ENCODE measurements around the gene PIK3CA. TPM values are rescaled to one million over a fixed set of nuclear protein-coding genes. Genes with fewer than 3 reads are reported as not detected.
"Not testable (repeated sequence)": the region's sequence is repeated elsewhere in the genome, so short reads cannot be mapped to it uniquely, and the experiment has no call there.

The PIK3CA gene
- total RNA-seq, 1 experiment from 2014 or later, result 12.0 TPM

DNA sequence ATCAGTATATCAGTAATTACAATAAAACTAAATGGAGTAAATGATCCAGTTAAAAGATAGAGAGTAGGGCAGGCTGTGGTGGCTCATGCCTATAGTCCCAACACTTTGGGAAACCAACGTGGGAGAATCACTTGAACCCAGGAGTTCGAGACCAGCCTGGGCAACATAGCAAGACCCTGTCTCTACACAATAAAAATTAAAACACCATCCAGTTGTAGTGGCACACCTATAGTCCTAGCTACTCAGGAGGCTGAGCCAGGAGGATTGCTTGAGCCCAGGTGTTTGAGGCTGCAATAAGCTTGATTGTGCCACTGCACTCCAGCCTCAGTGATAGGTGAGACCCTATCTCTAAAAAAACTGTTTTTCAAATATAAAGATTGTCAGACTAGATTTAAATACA, 108.7 kb downstream of the PIK3CA start:
- Histone ChIP-seq H3K56ac (ENCODE audit: insufficient read length, low read depth, low read length) (no peak overlapping the region), H3K14ac (ENCODE audit: insufficient read depth, low read length) (no peak overlapping the region), H4K20me1 (ENCODE audit: control insufficient read depth, insufficient read depth, insufficient read length) (no peaks in the 10 kb centered on the region), H3K79me2 (ENCODE audit: insufficient read depth, low read length) (no peaks in the 10 kb centered on the region), H3T11ph (ENCODE audit: low read length) (no peak overlapping the region), H2AK5ac (ENCODE audit: insufficient read length, low read length) (no peak overlapping the region), H3K79me1 (ENCODE audit: insufficient read depth, low read depth, low read length, poor library complexity, severe bottlenecking) (no peaks in the 10 kb centered on the region), H4K8ac (replicated peaks; ENCODE audit: insufficient read length, low read depth, low read length) (no peak overlapping the region), H3K27me3 (ENCODE audit: insufficient read depth, low read length) (no peaks in the 10 kb centered on the region), H3K9ac (ENCODE audit: extremely low read depth, insufficient read length, low read length) (no peak overlapping the region), H3K23me2 (ENCODE audit: insufficient read length, low read depth, low read length, poor library complexity, severe bottlenecking) (peaks cover 4% of the 10 kb centered on the region), H4K5ac (ENCODE audit: insufficient read length, low read depth, low read length) (no peak overlapping the region), H3K18ac (ENCODE audit: insufficient read length, low read depth, low read length) (no peak overlapping the region), H2AFZ (ENCODE audit: low read length) (no peak overlapping the region), H3K27ac (ENCODE audit: insufficient read length, low read depth, low read length) (no peak overlapping the region), H2BK120ac (ENCODE audit: low read depth, low read length, poor library complexity, severe bottlenecking) (no peak overlapping the region), H3K9me3 (ENCODE audit: control insufficient read depth, low read depth, low read length) (no peaks in the 10 kb centered on the region), H2BK15ac (ENCODE audit: low read depth, low read length) (no peak overlapping the region), H3K4me2 (ENCODE audit: insufficient read depth, insufficient read length, low read length) (no peak overlapping the region), H2BK12ac (ENCODE audit: insufficient read length, low read depth, low read length) (no peak overlapping the region), H3K4me1 (ENCODE audit: insufficient read depth, low read length) (no peaks in the 10 kb centered on the region), H3K23ac (ENCODE audit: insufficient read length, low read depth, low read length) (no peak overlapping the region), H2BK5ac (ENCODE audit: insufficient read length, low read length) (no peak overlapping the region), H4K91ac (ENCODE audit: insufficient read length, low read depth, low read length) (no peak overlapping the region), H2BK20ac (ENCODE audit: low read depth, low read length, poor library complexity, severe bottlenecking) (no peak overlapping the region), H3K4ac (ENCODE audit: low read depth, low read length) (no peak overlapping the region)
- no CpG with 5 or more reads among the region's 2 CpGs for WGBS (ENCODE audit: extremely low coverage, insufficient read length, low lambda C conversion rate)
- no peak overlapping the region for H3K27ac Mint-ChIP-seq
- peaks cover 6 to 20% of the 10 kb centered on the region in 2 experiments; a peak in 4 of 5 replicates for H3K9me3 Mint-ChIP-seq
- peaks cover 5 to 23% (median 23%) of the 10 kb centered on the region in 3 experiments; a peak in 6 of 7 replicates for H3K36me3 Mint-ChIP-seq (ENCODE audit: insufficient read depth in 1 of 3, low read depth in 3 of 3)
- TF ChIP-seq, protein P1, sequence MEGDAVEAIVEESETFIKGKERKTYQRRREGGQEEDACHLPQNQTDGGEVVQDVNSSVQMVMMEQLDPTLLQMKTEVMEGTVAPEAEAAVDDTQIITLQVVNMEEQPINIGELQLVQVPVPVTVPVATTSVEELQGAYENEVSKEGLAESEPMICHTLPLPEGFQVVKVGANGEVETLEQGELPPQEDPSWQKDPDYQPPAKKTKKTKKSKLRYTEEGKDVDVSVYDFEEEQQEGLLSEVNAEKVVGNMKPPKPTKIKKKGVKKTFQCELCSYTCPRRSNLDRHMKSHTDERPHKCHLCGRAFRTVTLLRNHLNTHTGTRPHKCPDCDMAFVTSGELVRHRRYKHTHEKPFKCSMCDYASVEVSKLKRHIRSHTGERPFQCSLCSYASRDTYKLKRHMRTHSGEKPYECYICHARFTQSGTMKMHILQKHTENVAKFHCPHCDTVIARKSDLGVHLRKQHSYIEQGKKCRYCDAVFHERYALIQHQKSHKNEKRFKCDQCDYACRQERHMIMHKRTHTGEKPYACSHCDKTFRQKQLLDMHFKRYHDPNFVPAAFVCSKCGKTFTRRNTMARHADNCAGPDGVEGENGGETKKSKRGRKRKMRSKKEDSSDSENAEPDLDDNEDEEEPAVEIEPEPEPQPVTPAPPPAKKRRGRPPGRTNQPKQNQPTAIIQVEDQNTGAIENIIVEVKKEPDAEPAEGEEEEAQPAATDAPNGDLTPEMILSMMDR (conservative IDR thresholded peaks at IDR 0.05), result no peak
- no peak overlapping the region for H3K4me3 Mint-ChIP-seq
- H3K27me3 Mint-ChIP-seq (ENCODE audit: low read depth), result peaks cover 25% of the 10 kb centered on the region
- no peak for DNase-seq
- peaks cover 0 to 2% of the 10 kb centered on the region in 2 experiments; a peak in 1 of 4 replicates for H3K4me1 Mint-ChIP-seq

DNA sequence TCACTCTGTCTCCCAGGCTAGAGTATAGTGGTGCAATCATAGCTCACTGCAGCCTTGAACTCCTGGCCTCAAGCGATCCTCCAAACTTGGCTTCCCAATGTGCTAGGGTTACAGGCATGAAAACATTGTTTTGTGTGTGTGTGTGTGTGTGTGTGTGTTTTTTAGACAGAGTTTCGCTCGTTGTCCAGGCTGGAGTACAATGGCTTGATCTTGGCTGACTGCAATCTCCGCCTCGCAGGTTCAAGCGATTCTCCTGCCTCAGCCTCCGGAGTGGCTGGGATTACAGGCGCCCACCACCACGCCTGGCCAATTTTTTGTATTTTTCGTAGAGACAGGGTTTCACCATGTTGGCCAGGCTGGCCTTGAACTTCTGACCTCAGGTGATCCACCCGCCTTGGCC, 109.6 kb downstream of the PIK3CA start:
- not testable (repeated sequence) for H3K14ac ChIP-seq (ENCODE audit: insufficient read depth, low read length); H2BK120ac ChIP-seq (ENCODE audit: low read depth, low read length, poor library complexity, severe bottlenecking); H2AK5ac ChIP-seq (ENCODE audit: insufficient read length, low read length); H4K8ac ChIP-seq (replicated peaks; ENCODE audit: insufficient read length, low read depth, low read length); H3K4me1 Mint-ChIP-seq; H4K5ac ChIP-seq (ENCODE audit: insufficient read length, low read depth, low read length); H3K4me2 ChIP-seq (ENCODE audit: insufficient read depth, insufficient read length, low read length); H3K18ac ChIP-seq (ENCODE audit: insufficient read length, low read depth, low read length); H3K23ac ChIP-seq (ENCODE audit: insufficient read length, low read depth, low read length); H3K4me3 Mint-ChIP-seq; H2BK5ac ChIP-seq (ENCODE audit: insufficient read length, low read length); DNase-seq; H3K9ac ChIP-seq (ENCODE audit: extremely low read depth, insufficient read length, low read length); H3K23me2 ChIP-seq (ENCODE audit: insufficient read length, low read depth, low read length, poor library complexity, severe bottlenecking); H3T11ph ChIP-seq (ENCODE audit: low read length); H3K4me1 ChIP-seq (ENCODE audit: insufficient read depth, low read length); H3K27ac Mint-ChIP-seq; H2BK20ac ChIP-seq (ENCODE audit: low read depth, low read length, poor library complexity, severe bottlenecking); H3K79me2 ChIP-seq (ENCODE audit: insufficient read depth, low read length); H3K27ac ChIP-seq (ENCODE audit: insufficient read length, low read depth, low read length); H2AFZ ChIP-seq (ENCODE audit: low read length); H4K20me1 ChIP-seq (ENCODE audit: control insufficient read depth, insufficient read depth, insufficient read length); H3K56ac ChIP-seq (ENCODE audit: insufficient read length, low read depth, low read length); H2BK15ac ChIP-seq (ENCODE audit: low read depth, low read length); H2BK12ac ChIP-seq (ENCODE audit: insufficient read length, low read depth, low read length); H4K91ac ChIP-seq (ENCODE audit: insufficient read length, low read depth, low read length); H3K9me3 ChIP-seq (ENCODE audit: control insufficient read depth, low read depth, low read length); H3K4ac ChIP-seq (ENCODE audit: low read depth, low read length); H3K79me1 ChIP-seq (ENCODE audit: insufficient read depth, low read depth, low read length, poor library complexity, severe bottlenecking); H3K27me3 ChIP-seq (ENCODE audit: insufficient read depth, low read length)
- Mint-ChIP-seq H3K36me3 (ENCODE audit: insufficient read depth in 1 of 3, low read depth in 3 of 3) (peaks cover 7 to 27% (median 24%) of the 10 kb centered on the region in 3 experiments; a peak in 6 of 7 replicates), H3K27me3 (ENCODE audit: low read depth) (peaks cover 29% of the 10 kb centered on the region), H3K9me3 (peaks cover 8 to 20% of the 10 kb centered on the region in 2 experiments; a peak in 4 of 5 replicates)
- no CpG with 5 or more reads among the region's 11 CpGs for WGBS (ENCODE audit: extremely low coverage, insufficient read length, low lambda C conversion rate)

All from H9 (cell line).